ENCODE measurements around the gene ZC3H7B. TPM values are rescaled to one million over a fixed set of nuclear protein-coding genes. Genes with fewer than 3 reads are reported as not detected.
A peak's percentile ranks its signal among the peaks of the same experiment; 100 is the strongest.

The ZC3H7B gene
- polyA plus RNA-seq, 1 experiment: 55.3 TPM

DNA sequence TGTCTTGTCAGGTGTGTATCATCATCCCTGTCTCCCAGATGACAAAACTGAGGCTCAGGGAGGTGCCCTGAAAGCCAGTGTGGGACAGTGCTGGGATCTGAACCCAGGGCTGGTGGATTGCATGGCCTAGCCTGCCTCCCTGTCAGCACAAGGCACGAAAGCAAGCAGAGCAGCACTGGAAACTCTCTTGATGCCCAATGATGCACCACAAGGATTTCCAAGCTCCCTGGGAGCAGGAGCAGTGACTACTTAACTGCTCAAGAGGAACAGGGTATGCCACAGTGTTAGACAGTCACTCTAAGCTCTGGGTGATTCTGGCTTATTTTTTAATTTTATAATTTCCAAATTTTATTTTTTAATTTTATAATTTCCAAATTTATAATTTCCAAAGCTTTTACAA is 9.0 kb downstream of the ZC3H7B start:
- ChIA-PET POLR2A (interaction anchor here (0.7 kb wide), 1 partner anchor 25 kb away, joined by 9 read pairs; the partner anchor contains the start of gene RANGAP1), CTCF (no interaction called here)
- no peak for TF ChIP-seq CTCF (IDR thresholded peaks at IDR 0.05; ENCODE audit: low read depth, low read length)
- Histone ChIP-seq H3K4me3 (ENCODE audit: low read depth, low read length) (no peak overlapping the region), H3K27me3 (ENCODE audit: control insufficient read depth, insufficient read depth, low read length) (no peaks in the 10 kb centered on the region), H3K27ac (ENCODE audit: low read depth, low read length) (peak overlapping the region; percentile 34), H3K9me3 (ENCODE audit: control insufficient read depth, insufficient read depth, low read length) (no peaks in the 10 kb centered on the region)
- DNase-seq (ENCODE audit: low read depth, low spot score): no peak

GRCh38 chr22:41311487-41311886 is 10.2 kb downstream of the ZC3H7B start:
- ChIA-PET POLR2A (interaction anchor here (0.7 to 1.3 kb wide), 3 partner anchors 9 to 245 kb away, joined by 3 read pairs; partner anchors contain the start of gene ZC3H7B), CTCF (no interaction called here)
- no peak overlapping the region for H3K4me3 ChIP-seq (ENCODE audit: low read depth, low read length)
- H3K27ac ChIP-seq (ENCODE audit: low read depth, low read length): no peak overlapping the region
- DNase-seq (ENCODE audit: low read depth, low spot score): no peak
- TF ChIP-seq CTCF (IDR thresholded peaks at IDR 0.05; ENCODE audit: low read depth, low read length): no peak
- no peaks in the 10 kb centered on the region for H3K27me3 ChIP-seq (ENCODE audit: control insufficient read depth, insufficient read depth, low read length)
- H3K9me3 ChIP-seq (ENCODE audit: control insufficient read depth, insufficient read depth, low read length): no peaks in the 10 kb centered on the region

GRCh38 chr22:41314821-41315220 is 13.5 kb downstream of the ZC3H7B start:
- Histone ChIP-seq H3K4me3 (ENCODE audit: low read depth, low read length) (no peak overlapping the region), H3K9me3 (ENCODE audit: control insufficient read depth, insufficient read depth, low read length) (no peaks in the 10 kb centered on the region), H3K27ac (ENCODE audit: low read depth, low read length) (no peak overlapping the region), H3K27me3 (ENCODE audit: control insufficient read depth, insufficient read depth, low read length) (no peaks in the 10 kb centered on the region)
- ChIA-PET POLR2A (no interaction called here), CTCF (no interaction called here)
- TF ChIP-seq CTCF (IDR thresholded peaks at IDR 0.05; ENCODE audit: low read depth, low read length): no peak
- no peak for DNase-seq (ENCODE audit: low read depth, low spot score)

DNA sequence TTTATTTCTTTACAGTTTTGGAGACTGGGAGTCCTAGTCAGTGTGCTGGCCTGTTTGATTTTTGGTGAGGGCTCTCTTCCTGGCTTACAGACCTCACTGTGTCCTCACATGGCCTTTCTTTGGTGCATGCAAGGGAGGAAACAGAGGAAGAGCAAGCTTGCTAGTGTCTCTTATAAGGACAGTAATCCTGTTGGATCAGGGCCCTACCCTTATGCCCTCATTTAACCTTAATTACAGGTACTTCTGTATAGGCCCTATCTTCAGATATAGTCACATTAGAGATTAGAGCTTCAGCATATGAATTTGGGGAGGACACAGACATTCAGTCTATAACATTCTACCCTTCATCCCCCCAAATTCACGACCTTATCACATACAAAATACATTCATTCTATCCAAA is 14.3 kb downstream of the ZC3H7B start:
- Histone ChIP-seq H3K27me3 (ENCODE audit: control insufficient read depth, insufficient read depth, low read length) (no peaks in the 10 kb centered on the region), H3K27ac (ENCODE audit: low read depth, low read length) (no peak overlapping the region), H3K9me3 (ENCODE audit: control insufficient read depth, insufficient read depth, low read length) (no peaks in the 10 kb centered on the region), H3K4me3 (ENCODE audit: low read depth, low read length) (no peak overlapping the region)
- ChIA-PET CTCF (interaction anchor here (1.7 kb wide), 1 partner anchor 201 kb away, joined by 3 read pairs; no protein-coding TSS in a partner anchor), POLR2A (interaction anchor here (0.7 kb wide), 1 partner anchor 134 kb away, joined by 4 read pairs; no protein-coding TSS in a partner anchor)
- no peak for TF ChIP-seq CTCF (IDR thresholded peaks at IDR 0.05; ENCODE audit: low read depth, low read length)
- DNase-seq (ENCODE audit: low read depth, low spot score): no peak

DNA sequence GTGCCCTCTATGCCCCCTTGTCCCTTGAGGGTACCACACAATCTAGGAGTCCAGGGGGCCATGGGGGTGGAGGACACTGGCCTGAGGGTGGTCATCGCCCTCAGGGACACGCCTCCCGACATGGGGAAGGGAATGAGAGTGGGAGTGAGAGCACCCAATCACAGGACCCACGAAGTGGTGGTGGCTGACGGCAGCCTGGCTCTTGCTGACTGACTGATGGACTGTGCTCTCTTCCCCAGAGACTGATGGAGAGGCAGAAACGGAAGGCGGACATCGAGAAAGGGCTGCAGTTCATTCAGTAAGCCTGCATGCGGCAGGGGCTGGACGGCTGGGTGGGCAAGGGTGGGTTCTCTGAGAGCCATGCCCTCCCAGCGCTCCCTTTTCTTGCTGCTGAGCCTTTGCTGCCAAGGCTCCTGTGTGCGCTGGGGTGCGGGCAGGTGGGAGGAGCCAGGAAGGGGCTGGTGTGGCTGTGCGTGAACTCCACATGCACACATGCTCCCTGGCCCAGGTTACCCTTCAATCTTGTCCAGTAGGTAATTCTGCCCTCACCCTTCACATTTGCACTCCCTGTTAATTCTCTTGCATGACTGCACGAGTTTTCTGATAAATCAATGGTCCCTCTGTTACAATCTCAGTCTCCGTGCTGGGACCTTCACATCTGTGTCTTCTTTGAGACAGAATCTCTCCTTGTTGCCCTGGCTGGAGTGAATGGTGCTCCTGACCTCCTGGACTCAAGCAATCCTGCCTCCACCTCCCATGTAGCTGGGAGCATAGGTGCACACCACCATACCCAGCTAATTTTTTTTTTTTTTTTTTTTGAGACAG is 19.3 kb downstream of the ZC3H7B start:
- ChIA-PET POLR2A (no interaction called here), CTCF (interaction anchor here (0.7 kb wide), 1 partner anchor 56 kb away, joined by 3 read pairs; no protein-coding TSS in a partner anchor)
- no peak for DNase-seq (ENCODE audit: low read depth, low spot score)
- Histone ChIP-seq H3K9me3 (ENCODE audit: control insufficient read depth, insufficient read depth, low read length) (no peaks in the 10 kb centered on the region), H3K27me3 (ENCODE audit: control insufficient read depth, insufficient read depth, low read length) (no peaks in the 10 kb centered on the region), H3K27ac (ENCODE audit: low read depth, low read length) (no peak overlapping the region), H3K4me3 (ENCODE audit: low read depth, low read length) (no peak overlapping the region)
- no peak for TF ChIP-seq CTCF (IDR thresholded peaks at IDR 0.05; ENCODE audit: low read depth, low read length)
